Panc1 (cell line): ENCODE results near the gene NDUFV1. TPM values are rescaled to one million over a fixed set of nuclear protein-coding genes. Genes with fewer than 3 reads are reported as not detected.

ENCODE experiments used
- ATAC-seq: fragments of 200-7000 bp; cut with Tn5 transposase; 2 replicates; pipeline ENCODE4 v1.9.1; 2020; ENCODE audit warnings: mild to moderate bottlenecking, moderate library complexity
- BruUV-seq: library from RNA; stranded (reverse); fragments of 400-500 nt; replicated peaks from 2 replicates; lab custom pipeline; 2021; lab: Mats Ljungman, UMichigan
- CTCF ChIA-PET: fragments of 300-600 bp; sonication (Branson Sonifier 250); formaldehyde crosslinking; loops from one replicate; lab custom pipeline; 2022; ENCODE audit warnings: antibody characterized with exemption; lab: Charles Lee
- POLR2A ChIA-PET: fragments of 300-600 bp; sonication (Branson Sonifier 250); formaldehyde crosslinking; loops from one replicate; lab custom pipeline; 2022; ENCODE audit warnings: antibody characterized with exemption; lab: Charles Lee
- DNase-seq: peaks from one replicate; pipeline ENCODE4 v3.0.0-alpha.2; 2010; ENCODE audit warnings: low read depth, low spot score
- H3K27ac ChIP-seq: 2 replicates; pipeline ENCODE4 v1.5.1; 2011; ENCODE audit warnings: mild to moderate bottlenecking, low read length, inconsistent platforms
- H3K27me3 ChIP-seq: fragments of 200-500 bp; sonication (Bioruptor generic); 2 replicates; pipeline ENCODE4 v1.6.0; 2014; ENCODE audit warnings: low read length, inconsistent platforms; ENCODE audit not compliant: control insufficient read depth, insufficient read depth
- H3K36me3 ChIP-seq: fragments of 200-500 bp; sonication (Bioruptor generic); 2 replicates; pipeline ENCODE4 v1.5.1; 2014; ENCODE audit warnings: inconsistent platforms, mild to moderate bottlenecking, low read length, moderate library complexity; ENCODE audit not compliant: control insufficient read depth, insufficient read depth
- H3K4me1 ChIP-seq: 2 replicates; pipeline ENCODE4 v1.5.1; 2011; ENCODE audit warnings: inconsistent platforms, mild to moderate bottlenecking, low read length, moderate library complexity; ENCODE audit not compliant: control insufficient read depth, insufficient read depth
- H3K4me3 ChIP-seq, 2 experiments: 2 replicates each; pipeline ENCODE4 v1.5.1; 2011 to 2012; ENCODE audit warnings: low read depth in 2 of 2, low read length in 2 of 2, mild to moderate bottlenecking in 2 of 2, inconsistent platforms in 1 of 2, moderate library complexity in 1 of 2
- H3K9me3 ChIP-seq: fragments of 200-500 bp; sonication (Bioruptor generic); 2 replicates; pipeline ENCODE4 v1.5.1; 2014; ENCODE audit warnings: low read depth, mild to moderate bottlenecking, inconsistent platforms, low read length, moderate library complexity; ENCODE audit not compliant: control insufficient read depth, insufficient read depth
- CTCF ChIP-seq: fragments of 450-650 bp; IDR thresholded peaks from 2 replicates; pipeline ENCODE4 v1.5.1; 2017; ENCODE audit warnings: mild to moderate bottlenecking
- POLR2AphosphoS5 ChIP-seq: IDR thresholded peaks from 2 replicates; pipeline ENCODE4 v1.6.1; 2012; ENCODE audit warnings: mild to moderate bottlenecking, low read depth, low read length, moderate library complexity
- REST ChIP-seq, 2 experiments: IDR thresholded peaks; 2 replicates each; pipeline ENCODE4 v1.6.1; 2011 to 2012; ENCODE audit warnings: low read depth in 2 of 2, control low read depth in 1 of 2, low read length in 1 of 2, mild to moderate bottlenecking in 1 of 2, moderate library complexity in 1 of 2; ENCODE audit not compliant: insufficient read depth in 1 of 2
- SIN3A ChIP-seq: IDR thresholded peaks from 2 replicates; pipeline ENCODE4 v1.6.1; 2012; ENCODE audit warnings: low read depth, mild to moderate bottlenecking, low read length, moderate library complexity, borderline replicate concordance; ENCODE audit not compliant: insufficient read depth
- TCF7L2 ChIP-seq: IDR thresholded peaks from 2 replicates; pipeline ENCODE4 v1.6.1; 2011; ENCODE audit warnings: mild to moderate bottlenecking, low read depth, low read length, inconsistent platforms
- in situ Hi-C: cut with HindIII; loops from 2 replicates; pipeline ENCODE4 v1.10.0; 2016; ENCODE audit warnings: low sequenced_read_pairs, low pct_unique_long_range_greater_than_20kb
- intact Hi-C: fragments of 100-400 bp; cut with micrococcal nuclease; formaldehyde crosslinking; loops from one replicate; pipeline ENCODE4 v1.10.0; 2022; ENCODE audit not compliant: unreplicated experiment
- total RNA-seq: library from RNA; stranded (reverse); gene quantifications from one replicate; pipeline ENCODE4 v1.2.1, GENCODE V29; 2021; ENCODE audit not compliant: unreplicated experiment

Gene NDUFV1
- total RNA-seq, 1 experiment from 2014 or later, result 281 TPM

- no TSS peak for BruUV-seq
- in situ Hi-C loops (no loop called here), intact Hi-C loops (no loop called here)
- no peaks in the 10 kb centered on the region for H3K9me3 ChIP-seq
- H3K4me3 ChIP-seq, result no peak overlapping the region
- TF ChIP-seq REST (IDR thresholded peaks at IDR 0.05; ENCODE audit: insufficient read depth in 1 of 2, low read depth in 2 of 2, low read length in 1 of 2), result no peak
- TF ChIP-seq TCF7L2, result no peak
- TF ChIP-seq SIN3A, result no peak
- TF ChIP-seq CTCF, result no peak
- TF ChIP-seq POLR2AphosphoS5, result no peak
- ChIA-PET POLR2A (no interaction called here), CTCF (interaction anchor here (0.7 kb wide), 1 partner anchor 51 kb away, joined by 3 read pairs; no protein-coding TSS in a partner anchor)
- no peak for DNase-seq
- no peak for ATAC-seq
- H3K27me3 ChIP-seq, result no peaks in the 10 kb centered on the region
- H3K27ac ChIP-seq, result no peak overlapping the region
- no peaks in the 10 kb centered on the region; the same call in 1 of the 2 replicates for H3K36me3 ChIP-seq
- H3K4me1 ChIP-seq, result peaks cover 20% of the 10 kb centered on the region
Observed at GRCh38 chr11:67609316-67609715, 2.6 kb downstream of the NDUFV1 start.

GRCh38 chr11:67610302-67610868, 3.6 kb downstream of the NDUFV1 start:
- POLR2A ChIA-PET, result interaction anchor here (0.6 kb wide), 1 partner anchor 62 kb away, joined by 14 read pairs; no protein-coding TSS in a partner anchor
- ATAC-seq (no peak), DNase-seq (no peak)
- no TSS peak for BruUV-seq
- Histone ChIP-seq H3K9me3 (no peaks in the 10 kb centered on the region), H3K4me3 (no peak overlapping the region), H3K27me3 (no peaks in the 10 kb centered on the region), H3K36me3 (no peaks in the 10 kb centered on the region; the same call in 1 of the 2 replicates), H3K4me1 (peaks cover 22% of the 10 kb centered on the region), H3K27ac (no peak overlapping the region)
- intact Hi-C loops, result no loop called here
- TF ChIP-seq CTCF (no peak), TCF7L2 (no peak), SIN3A (no peak), REST (IDR thresholded peaks at IDR 0.05; ENCODE audit: insufficient read depth in 1 of 2, low read depth in 2 of 2, low read length in 1 of 2) (no peak), POLR2AphosphoS5 (no peak)
- in situ Hi-C loops, result no loop called here
- CTCF ChIA-PET, result interaction anchor here (0.7 kb wide), 1 partner anchor 38 kb away, joined by 3 read pairs; no protein-coding TSS in a partner anchor
